NCI-H345 (cell line): Measurements from ENCODE around the gene RFX4.

ENCODE experiments used
- DNase-seq: peaks from one replicate; lab custom pipeline; 2025; lab: John Stamatoyannopoulos, UW

Gene RFX4

GRCh38 chr12:106582641-106583230 lies at the start of gene RFX4:
Gene RFX4, plus strand, starts transcription at chr12:106583004. Its CDS starts 317 bp downstream, at chr12:106583321.
- no peak for DNase-seq

GRCh38 chr12:106541201-106541600 lies 41.6 kb upstream of the RFX4 start:
- DNase-seq = no peak

- DNase-seq = no peak
Observed at GRCh38 chr12:106551410-106551809, 31.4 kb upstream of the RFX4 start.

- no peak for DNase-seq
Observed at GRCh38 chr12:106552228-106552627, 30.6 kb upstream of the RFX4 start.

GRCh38 chr12:106564678-106565329 lies 18.0 kb upstream of the RFX4 start:
- DNase-seq = no peak

- no peak for DNase-seq
Observed at GRCh38 chr12:106566771-106567170, 16.0 kb upstream of the RFX4 start.

- DNase-seq = no peak
Observed at GRCh38 chr12:106573239-106573638, 9.6 kb upstream of the RFX4 start.

- DNase-seq = no peak
Observed at GRCh38 chr12:106576848-106577247, 6.0 kb upstream of the RFX4 start.

- DNase-seq = no peak
Observed at GRCh38 chr12:106580671-106581508, 1.9 kb upstream of the RFX4 start.

GRCh38 chr12:106581543-106582248 lies 1.1 kb upstream of the RFX4 start:
- no peak for DNase-seq

GRCh38 chr12:106582249-106582591 lies 584 bp upstream of the RFX4 start:
- no peak for DNase-seq

GRCh38 chr12:106583242-106584103 lies 669 bp downstream of the RFX4 start:
- DNase-seq = peak; percentile 9

GRCh38 chr12:106584104-106585064 lies 1.6 kb downstream of the RFX4 start:
- peak; percentile 30 for DNase-seq

GRCh38 chr12:106585105-106585520 lies 2.3 kb downstream of the RFX4 start:
- no peak for DNase-seq

GRCh38 chr12:106585521-106586277 lies 2.9 kb downstream of the RFX4 start:
- peak; percentile 28 for DNase-seq

- DNase-seq = no peak
Observed at GRCh38 chr12:106586278-106586802, 3.5 kb downstream of the RFX4 start.

GRCh38 chr12:106586803-106587684 lies 4.2 kb downstream of the RFX4 start:
- peak; percentile 27 for DNase-seq

GRCh38 chr12:106588771-106589170 lies 6.0 kb downstream of the RFX4 start:
- no peak for DNase-seq
